ENCODE results near the gene ALS2CL.

GRCh38 chr3:46706771-46707582 is 13.5 kb upstream of the ALS2CL start:
- TF ChIP-seq EP300 (IDR thresholded peaks at IDR 0.05; ENCODE audit: borderline replicate concordance) (no peak), TEAD4 (IDR thresholded peaks at IDR 0.05) (no peak), YY1 (IDR thresholded peaks at IDR 0.05; ENCODE audit: low read depth) (no peak), EGR1 (IDR thresholded peaks at IDR 0.05) (no peak), RAD21 (IDR thresholded peaks at IDR 0.05; ENCODE audit: low read depth) (no peak), NFIC (IDR thresholded peaks at IDR 0.05) (no peak), ZBTB7A (IDR thresholded peaks at IDR 0.05; ENCODE audit: low read depth) (no peak), TAF1 (IDR thresholded peaks at IDR 0.05; ENCODE audit: low read depth) (no peak), TCF12 (IDR thresholded peaks at IDR 0.05; ENCODE audit: low read depth) (no peak), CREB1 (IDR thresholded peaks at IDR 0.05; ENCODE audit: low read depth) (no peak)
- TF ChIP-seq, protein P1, sequence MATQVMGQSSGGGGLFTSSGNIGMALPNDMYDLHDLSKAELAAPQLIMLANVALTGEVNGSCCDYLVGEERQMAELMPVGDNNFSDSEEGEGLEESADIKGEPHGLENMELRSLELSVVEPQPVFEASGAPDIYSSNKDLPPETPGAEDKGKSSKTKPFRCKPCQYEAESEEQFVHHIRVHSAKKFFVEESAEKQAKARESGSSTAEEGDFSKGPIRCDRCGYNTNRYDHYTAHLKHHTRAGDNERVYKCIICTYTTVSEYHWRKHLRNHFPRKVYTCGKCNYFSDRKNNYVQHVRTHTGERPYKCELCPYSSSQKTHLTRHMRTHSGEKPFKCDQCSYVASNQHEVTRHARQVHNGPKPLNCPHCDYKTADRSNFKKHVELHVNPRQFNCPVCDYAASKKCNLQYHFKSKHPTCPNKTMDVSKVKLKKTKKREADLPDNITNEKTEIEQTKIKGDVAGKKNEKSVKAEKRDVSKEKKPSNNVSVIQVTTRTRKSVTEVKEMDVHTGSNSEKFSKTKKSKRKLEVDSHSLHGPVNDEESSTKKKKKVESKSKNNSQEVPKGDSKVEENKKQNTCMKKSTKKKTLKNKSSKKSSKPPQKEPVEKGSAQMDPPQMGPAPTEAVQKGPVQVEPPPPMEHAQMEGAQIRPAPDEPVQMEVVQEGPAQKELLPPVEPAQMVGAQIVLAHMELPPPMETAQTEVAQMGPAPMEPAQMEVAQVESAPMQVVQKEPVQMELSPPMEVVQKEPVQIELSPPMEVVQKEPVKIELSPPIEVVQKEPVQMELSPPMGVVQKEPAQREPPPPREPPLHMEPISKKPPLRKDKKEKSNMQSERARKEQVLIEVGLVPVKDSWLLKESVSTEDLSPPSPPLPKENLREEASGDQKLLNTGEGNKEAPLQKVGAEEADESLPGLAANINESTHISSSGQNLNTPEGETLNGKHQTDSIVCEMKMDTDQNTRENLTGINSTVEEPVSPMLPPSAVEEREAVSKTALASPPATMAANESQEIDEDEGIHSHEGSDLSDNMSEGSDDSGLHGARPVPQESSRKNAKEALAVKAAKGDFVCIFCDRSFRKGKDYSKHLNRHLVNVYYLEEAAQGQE (IDR thresholded peaks at IDR 0.05; ENCODE audit: low read depth), result no peak
- TF ChIP-seq, protein P2, sequence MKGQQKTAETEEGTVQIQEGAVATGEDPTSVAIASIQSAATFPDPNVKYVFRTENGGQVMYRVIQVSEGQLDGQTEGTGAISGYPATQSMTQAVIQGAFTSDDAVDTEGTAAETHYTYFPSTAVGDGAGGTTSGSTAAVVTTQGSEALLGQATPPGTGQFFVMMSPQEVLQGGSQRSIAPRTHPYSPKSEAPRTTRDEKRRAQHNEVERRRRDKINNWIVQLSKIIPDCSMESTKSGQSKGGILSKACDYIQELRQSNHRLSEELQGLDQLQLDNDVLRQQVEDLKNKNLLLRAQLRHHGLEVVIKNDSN (IDR thresholded peaks at IDR 0.05), result no peak
- TF ChIP-seq, protein P3, sequence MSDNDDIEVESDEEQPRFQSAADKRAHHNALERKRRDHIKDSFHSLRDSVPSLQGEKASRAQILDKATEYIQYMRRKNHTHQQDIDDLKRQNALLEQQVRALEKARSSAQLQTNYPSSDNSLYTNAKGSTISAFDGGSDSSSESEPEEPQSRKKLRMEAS (IDR thresholded peaks at IDR 0.05), result no peak

Measured in Ishikawa (cell line).